ENCODE measurements around the gene MKNK2.

- TF ChIP-seq CTCF (IDR thresholded peaks at IDR 0.05): peak in 1 of 3 experiments; percentile 26
- no peak for TF ChIP-seq POLR2A (IDR thresholded peaks at IDR 0.05)
Measured at GRCh38 chr19:2064788-2065524, 13.9 kb upstream of the MKNK2 start.
